ENCODE results near the gene IL5. TPM values are rescaled to one million over a fixed set of nuclear protein-coding genes. Genes with fewer than 3 reads are reported as not detected.
"Not testable (repeated sequence)": the region's sequence is repeated elsewhere in the genome, so short reads cannot be mapped to it uniquely, and the experiment has no call there.

The IL5 gene
- total and polyA plus RNA-seq, 7 experiments from 2014 or later: 1.2 TPM; not detected in 6

DNA sequence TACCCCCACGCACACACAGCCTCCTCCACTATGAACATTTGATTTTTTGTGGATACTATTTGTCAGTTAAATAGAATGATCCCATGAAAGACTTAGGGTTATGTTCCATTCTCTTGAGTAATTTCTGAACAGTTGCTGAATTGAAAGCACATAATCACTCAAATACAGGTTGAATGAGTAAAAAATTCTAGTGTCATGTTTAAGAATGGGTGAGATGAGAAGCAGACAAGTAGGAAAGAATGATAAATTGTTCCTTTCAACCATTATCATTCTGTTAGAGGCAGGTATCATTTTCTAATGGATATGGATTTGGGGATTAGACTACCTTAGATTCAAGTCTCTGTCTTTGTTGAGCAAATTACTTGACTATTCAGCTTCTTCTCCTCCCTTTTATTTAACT, 32.8 kb upstream of the IL5 start:
- no peak overlapping the region for H3K4me3 Mint-ChIP-seq
- Histone ChIP-seq H3K4me3 (ENCODE audit: low read length) (no peak overlapping the region), H3K9me3 (ENCODE audit: control insufficient read depth in 2 of 3, low read length in 3 of 3) (no peaks in the 10 kb centered on the region), H3K36me3 (ENCODE audit: control insufficient read depth in 2 of 3, insufficient read depth in 3 of 3, low read length in 3 of 3) (peaks cover 0 to 33% (median 24%) of the 10 kb centered on the region in 3 experiments), H3K27me3 (ENCODE audit: control insufficient read depth in 2 of 2, insufficient read depth in 2 of 2, low read length in 2 of 2) (no peaks in the 10 kb centered on the region), H3K27ac (ENCODE audit: low read depth, low read length) (no peak overlapping the region), H3K4me1 (ENCODE audit: control insufficient read depth in 2 of 2, insufficient read depth in 2 of 2, low read length in 2 of 2) (no peaks in the 10 kb centered on the region)
- no peak overlapping the region for H3K27ac Mint-ChIP-seq
- POLR2A ChIA-PET: no interaction called here
- H3K36me3 Mint-ChIP-seq: peaks cover 4 to 67% (median 57%) of the 10 kb centered on the region in 5 donors
- peaks cover 0 to 13% (median 0%) of the 10 kb centered on the region in 11 donors for H3K9me3 Mint-ChIP-seq
- no peak for DNase-seq
- H3K27me3 Mint-ChIP-seq: no peaks in the 10 kb centered on the region
- CTCF ChIA-PET: interaction anchor here (0.6 kb wide), 1 partner anchor 159 kb away, joined by 3 read pairs; no protein-coding TSS in a partner anchor
- H3K4me1 Mint-ChIP-seq: peaks cover 0 to 11% (median under 1%) of the 10 kb centered on the region in 7 donors
- intact Hi-C loops (cut with micrococcal nuclease): loop anchor here in 1 of 2 donors (5.0 kb wide), 1 partner anchor 49 kb away; no protein-coding TSS in a partner anchor
- ATAC-seq: no peak

DNA sequence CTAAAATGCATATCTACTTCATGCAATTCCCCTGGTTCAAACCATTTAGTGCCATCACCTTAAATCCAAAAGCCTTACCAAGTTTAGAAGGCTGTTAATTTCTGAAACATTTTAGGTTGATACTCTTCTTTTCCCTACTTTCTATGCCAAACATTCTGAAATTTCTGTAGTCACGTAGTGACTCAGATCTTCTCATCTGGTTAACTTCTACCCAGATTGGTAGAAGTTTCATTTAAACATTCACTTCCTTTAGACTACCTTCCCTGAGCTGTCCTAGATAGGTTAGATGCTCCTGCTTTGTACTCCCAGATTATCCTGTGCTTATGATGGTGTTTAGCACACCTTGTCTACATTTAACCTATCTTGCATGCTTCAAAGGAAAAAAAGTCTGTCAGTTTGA, 23.3 kb upstream of the IL5 start:
- Mint-ChIP-seq H3K4me3 (peak overlapping the region in 1 of 10 donors; percentile 1), H3K9me3 (peaks cover 0 to 5% (median 3%) of the 10 kb centered on the region in 11 donors), H3K27ac (peak overlapping the region in 1 of 9 donors; percentile 73), H3K4me1 (peaks cover 11 to 38% (median 24%) of the 10 kb centered on the region in 7 donors), H3K27me3 (no peaks in the 10 kb centered on the region), H3K36me3 (peaks cover 4 to 33% (median 27%) of the 10 kb centered on the region in 5 donors)
- DNase-seq (no peak), ATAC-seq (no peak)
- H3K36me3 ChIP-seq (ENCODE audit: control insufficient read depth in 2 of 3, insufficient read depth in 3 of 3, low read length in 3 of 3): peaks cover 0 to 48% (median 4%) of the 10 kb centered on the region in 3 experiments
- H3K27me3 ChIP-seq (ENCODE audit: control insufficient read depth in 2 of 2, insufficient read depth in 2 of 2, low read length in 2 of 2): no peaks in the 10 kb centered on the region
- no peak overlapping the region for H3K4me3 ChIP-seq (ENCODE audit: low read length)
- intact Hi-C loops (cut with micrococcal nuclease): no loop called here
- peaks cover 0 to 7% of the 10 kb centered on the region in 2 donors for H3K4me1 ChIP-seq (ENCODE audit: control insufficient read depth in 2 of 2, insufficient read depth in 2 of 2, low read length in 2 of 2)
- CTCF ChIA-PET: no interaction called here
- H3K27ac ChIP-seq (ENCODE audit: low read depth, low read length): no peak overlapping the region
- POLR2A ChIA-PET: interaction anchor here (2.0 kb wide), 1 partner anchor 10 kb away, joined by 5 read pairs; the partner anchor contains the start of gene RAD50
- peaks cover 0 to 13% (median 0%) of the 10 kb centered on the region in 3 experiments for H3K9me3 ChIP-seq (ENCODE audit: control insufficient read depth in 2 of 3, low read length in 3 of 3)

- H3K4me3 Mint-ChIP-seq; H3K27me3 Mint-ChIP-seq; H3K4me3 ChIP-seq (ENCODE audit: low read length); H3K27ac Mint-ChIP-seq; H3K4me1 ChIP-seq (ENCODE audit: control insufficient read depth in 2 of 2, insufficient read depth in 2 of 2, low read length in 2 of 2); H3K9me3 Mint-ChIP-seq; ATAC-seq; H3K27ac ChIP-seq (ENCODE audit: low read depth, low read length); H3K27me3 ChIP-seq (ENCODE audit: control insufficient read depth in 2 of 2, insufficient read depth in 2 of 2, low read length in 2 of 2); DNase-seq; intact Hi-C loops (cut with micrococcal nuclease); POLR2A ChIA-PET; CTCF ChIA-PET: not testable (repeated sequence)
- Histone ChIP-seq H3K9me3 (ENCODE audit: control insufficient read depth in 2 of 3, low read length in 3 of 3) (peaks cover 0 to 13% (median 0%) of the 10 kb centered on the region in 3 experiments), H3K36me3 (ENCODE audit: control insufficient read depth in 2 of 3, insufficient read depth in 3 of 3, low read length in 3 of 3) (peaks cover 0 to 47% (median 4%) of the 10 kb centered on the region in 3 experiments)
- Mint-ChIP-seq H3K36me3 (peaks cover 4 to 23% (median 16%) of the 10 kb centered on the region in 5 donors), H3K4me1 (peaks cover 9 to 31% (median 21%) of the 10 kb centered on the region in 7 donors)
These were observed 21.2 kb upstream of the IL5 start for GRCh38 chr5:132564555-132564954.

- POLR2A ChIA-PET: interaction anchor here (0.8 kb wide), 1 partner anchor 282 kb away, joined by 3 read pairs; no protein-coding TSS in a partner anchor
- Histone ChIP-seq H3K36me3 (ENCODE audit: control insufficient read depth in 2 of 3, insufficient read depth in 3 of 3, low read length in 3 of 3) (peaks cover 0 to 40% (median 4%) of the 10 kb centered on the region in 3 experiments), H3K27ac (ENCODE audit: low read depth, low read length) (no peak overlapping the region), H3K4me1 (ENCODE audit: control insufficient read depth in 2 of 2, insufficient read depth in 2 of 2, low read length in 2 of 2) (peaks cover 5 to 19% of the 10 kb centered on the region in 2 donors), H3K4me3 (ENCODE audit: low read length) (no peak overlapping the region), H3K27me3 (ENCODE audit: control insufficient read depth in 2 of 2, insufficient read depth in 2 of 2, low read length in 2 of 2) (no peaks in the 10 kb centered on the region), H3K9me3 (ENCODE audit: control insufficient read depth in 2 of 3, low read length in 3 of 3) (peaks cover 0 to 13% (median 0%) of the 10 kb centered on the region in 3 experiments)
- no peaks in the 10 kb centered on the region for H3K27me3 Mint-ChIP-seq
- ATAC-seq: no peak
- H3K36me3 Mint-ChIP-seq: peaks cover 0 to 15% (median 10%) of the 10 kb centered on the region in 5 donors
- CTCF ChIA-PET: interaction anchor here (1.0 kb wide), 1 partner anchor 175 kb away, joined by 3 read pairs; no protein-coding TSS in a partner anchor
- DNase-seq: peak in 2 of 9 donors; percentile 11 to 13
- H3K9me3 Mint-ChIP-seq: peaks cover 0 to 7% (median 3%) of the 10 kb centered on the region in 11 donors
- peaks cover 17 to 37% (median 31%) of the 10 kb centered on the region in 7 donors for H3K4me1 Mint-ChIP-seq
- intact Hi-C loops (cut with micrococcal nuclease): no loop called here
- no peak overlapping the region for H3K27ac Mint-ChIP-seq
- no peak overlapping the region for H3K4me3 Mint-ChIP-seq
These were observed 18.3 kb upstream of the IL5 start for GRCh38 chr5:132561601-132562000.

GRCh38 chr5:132559383-132560060, 16.2 kb upstream of the IL5 start:
- Mint-ChIP-seq H3K9me3 (peaks cover 0 to 8% (median 3%) of the 10 kb centered on the region in 11 donors), H3K27me3 (no peaks in the 10 kb centered on the region), H3K4me3 (peak overlapping the region in 8 of 10 donors; percentile 2 to 63 (median 28)), H3K4me1 (peaks cover 10 to 37% (median 29%) of the 10 kb centered on the region in 7 donors), H3K27ac (no peak overlapping the region), H3K36me3 (peaks cover 0 to 10% (median 4%) of the 10 kb centered on the region in 5 donors)
- ChIA-PET POLR2A (interaction anchor here (0.6 to 0.7 kb wide), 2 partner anchors 70 to 1384 kb away, joined by 3 read pairs; no protein-coding TSS in a partner anchor), CTCF (no interaction called here)
- no peak overlapping the region for H3K27ac ChIP-seq (ENCODE audit: low read depth, low read length)
- ATAC-seq (no peak), DNase-seq (no peak)
- peaks cover 5 to 15% of the 10 kb centered on the region in 2 donors for H3K4me1 ChIP-seq (ENCODE audit: control insufficient read depth in 2 of 2, insufficient read depth in 2 of 2, low read length in 2 of 2)
- H3K27me3 ChIP-seq (ENCODE audit: control insufficient read depth in 2 of 2, insufficient read depth in 2 of 2, low read length in 2 of 2): no peaks in the 10 kb centered on the region
- peaks cover 0 to 27% (median 0%) of the 10 kb centered on the region in 3 experiments for H3K36me3 ChIP-seq (ENCODE audit: control insufficient read depth in 2 of 3, insufficient read depth in 3 of 3, low read length in 3 of 3)
- H3K4me3 ChIP-seq (ENCODE audit: low read length): no peak overlapping the region
- intact Hi-C loops (cut with micrococcal nuclease): loop anchor here (5.0 to 10.0 kb wide), 6 partner anchors 37 to 495 kb away; partner anchors contain the start of genes HSPA4 (in 2 of the 2), AFF4 (in 1 of the 2), GDF9 (in 1 of the 2) and UQCRQ (in 1 of the 2)
- H3K9me3 ChIP-seq (ENCODE audit: control insufficient read depth in 2 of 3, low read length in 3 of 3): peaks cover 0 to 9% (median 0%) of the 10 kb centered on the region in 3 experiments

GRCh38 chr5:132557478-132558172, 14.3 kb upstream of the IL5 start:
- peaks cover 10 to 37% (median 29%) of the 10 kb centered on the region in 7 donors for H3K4me1 Mint-ChIP-seq
- intact Hi-C loops (cut with micrococcal nuclease): loop anchor here (2.0 to 10.0 kb wide), 8 partner anchors 35 to 497 kb away; partner anchors contain the start of genes AFF4 (in 2 of the 2), HSPA4 (in 2 of the 2), GDF9 (in 1 of the 2) and UQCRQ (in 1 of the 2)
- peak overlapping the region; percentile 90 to 99 (median 96) for H3K4me3 Mint-ChIP-seq
- peak overlapping the region; percentile 90 to 98 (median 97) for H3K27ac Mint-ChIP-seq
- H3K27me3 Mint-ChIP-seq: no peaks in the 10 kb centered on the region
- ChIA-PET POLR2A (interaction anchor here (1.0 to 1.7 kb wide), 12 partner anchors 10 to 256 kb away, joined by 3 to 5 read pairs (median 4); partner anchors contain the start of genes CCNI2, KIF3A and SLC22A5), CTCF (no interaction called here)
- Histone ChIP-seq H3K4me3 (ENCODE audit: low read length) (peak overlapping the region; percentile 78), H3K27me3 (ENCODE audit: control insufficient read depth in 2 of 2, insufficient read depth in 2 of 2, low read length in 2 of 2) (no peaks in the 10 kb centered on the region), H3K36me3 (ENCODE audit: control insufficient read depth in 2 of 3, insufficient read depth in 3 of 3, low read length in 3 of 3) (peaks cover 0 to 9% (median 0%) of the 10 kb centered on the region in 3 experiments), H3K4me1 (ENCODE audit: control insufficient read depth in 2 of 2, insufficient read depth in 2 of 2, low read length in 2 of 2) (peaks cover 5 to 15% of the 10 kb centered on the region in 2 donors), H3K9me3 (ENCODE audit: control insufficient read depth in 2 of 3, low read length in 3 of 3) (no peaks in the 10 kb centered on the region), H3K27ac (ENCODE audit: low read depth, low read length) (peak overlapping the region; percentile 76)
- ATAC-seq (peak; percentile 22), DNase-seq (peak in 3 of 9 donors; percentile 8 to 43 (median 9))
- H3K9me3 Mint-ChIP-seq: peaks cover 0 to 8% (median 3%) of the 10 kb centered on the region in 11 donors
- peaks cover 0 to 10% (median 4%) of the 10 kb centered on the region in 5 donors for H3K36me3 Mint-ChIP-seq
